Ureter (tissue), 1 donor: ENCODE measurements around the gene HDDC3. TPM values are rescaled to one million over a fixed set of nuclear protein-coding genes. Genes with fewer than 3 reads are reported as not detected.

Experiments
- DNase-seq: peaks from one replicate; pipeline ENCODE4 v3.0.0-alpha.2; 2020; ENCODE audit warnings: low spot score
- total RNA-seq: library from RNA; stranded (reverse); gene quantifications from one replicate; pipeline ENCODE4 v1.2.4, GENCODE V29; 2023
- donor health status: DM: yes; HTN: yes; CAD: no.

HDDC3 gene
- total RNA-seq, 1 donor from 2014 or later: 19.5 TPM

DNA sequence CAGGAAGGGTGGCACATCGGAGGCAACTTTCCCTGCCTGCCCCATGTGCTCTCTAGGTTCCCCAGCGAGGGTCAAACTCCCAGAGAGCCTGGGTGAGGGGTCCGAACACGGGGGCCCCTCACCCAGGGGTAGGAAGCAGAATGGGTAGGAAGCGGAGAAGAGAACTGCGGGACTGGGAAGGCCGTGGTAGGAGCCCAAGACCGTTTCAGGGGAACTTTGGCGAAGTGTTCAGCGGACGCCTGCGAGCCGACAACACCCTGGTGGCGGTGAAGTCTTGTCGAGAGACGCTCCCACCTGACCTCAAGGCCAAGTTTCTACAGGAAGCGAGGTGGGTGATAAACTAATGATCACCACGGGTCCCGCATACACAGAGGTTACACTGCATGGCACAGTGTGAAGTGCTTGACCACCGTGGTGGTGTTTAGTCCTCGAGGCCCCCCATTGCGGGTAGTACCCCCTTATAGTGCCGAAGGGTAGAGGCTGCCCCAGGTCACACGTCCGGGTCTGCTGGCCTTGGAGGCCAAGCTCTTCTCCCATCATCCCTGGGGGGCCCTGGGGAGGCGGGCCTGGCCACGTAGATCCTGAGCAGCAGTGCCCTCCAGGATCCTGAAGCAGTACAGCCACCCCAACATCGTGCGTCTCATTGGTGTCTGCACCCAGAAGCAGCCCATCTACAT, 39.7 kb downstream of the HDDC3 start:
- DNase-seq: no peak

DNA sequence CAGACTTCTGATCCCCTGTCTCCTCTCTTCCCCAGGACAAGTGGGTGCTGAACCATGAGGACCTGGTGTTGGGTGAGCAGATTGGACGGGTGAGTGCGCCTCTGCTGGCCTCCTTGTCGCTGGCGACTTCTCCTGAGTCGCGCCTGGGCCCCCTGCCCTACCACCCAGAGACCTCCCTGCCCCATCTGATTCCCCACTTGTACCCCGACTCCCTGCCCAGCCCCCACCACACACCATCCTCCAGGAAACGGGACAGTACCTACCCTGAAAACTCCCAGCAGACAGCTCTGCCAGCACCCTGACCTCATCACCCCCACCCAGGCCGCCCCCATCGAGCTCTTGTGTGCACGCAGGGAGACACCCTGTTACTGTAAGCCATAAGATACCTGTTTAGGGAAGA, 40.3 kb downstream of the HDDC3 start:
- no peak for DNase-seq

DNA sequence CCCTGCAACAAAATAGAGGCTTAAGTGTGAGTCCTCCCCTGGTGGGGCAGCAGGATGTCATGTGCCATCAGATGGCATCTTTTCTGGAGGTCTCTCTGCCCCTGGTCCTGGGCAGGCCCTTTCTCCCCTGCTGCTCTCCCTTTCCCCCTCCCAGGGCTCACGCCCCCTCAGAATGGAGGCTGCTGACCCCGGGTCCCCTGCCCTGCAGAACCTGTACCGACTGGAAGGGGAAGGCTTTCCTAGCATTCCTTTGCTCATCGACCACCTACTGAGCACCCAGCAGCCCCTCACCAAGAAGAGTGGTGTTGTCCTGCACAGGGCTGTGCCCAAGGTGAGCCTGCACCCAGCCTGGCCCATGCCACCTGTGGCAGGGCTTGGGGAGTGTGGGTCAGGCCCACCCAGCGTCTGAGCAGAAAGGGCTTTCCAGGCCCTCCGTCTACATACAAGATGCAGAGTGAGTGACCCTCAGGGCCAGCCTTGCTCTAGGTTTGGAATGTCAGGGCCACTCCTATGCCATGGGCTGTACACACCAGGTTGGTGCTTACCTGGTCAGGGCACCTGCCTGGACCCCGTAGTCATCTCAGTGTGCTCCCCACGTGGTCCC, 40.9 kb downstream of the HDDC3 start:
- DNase-seq: no peak

DNA sequence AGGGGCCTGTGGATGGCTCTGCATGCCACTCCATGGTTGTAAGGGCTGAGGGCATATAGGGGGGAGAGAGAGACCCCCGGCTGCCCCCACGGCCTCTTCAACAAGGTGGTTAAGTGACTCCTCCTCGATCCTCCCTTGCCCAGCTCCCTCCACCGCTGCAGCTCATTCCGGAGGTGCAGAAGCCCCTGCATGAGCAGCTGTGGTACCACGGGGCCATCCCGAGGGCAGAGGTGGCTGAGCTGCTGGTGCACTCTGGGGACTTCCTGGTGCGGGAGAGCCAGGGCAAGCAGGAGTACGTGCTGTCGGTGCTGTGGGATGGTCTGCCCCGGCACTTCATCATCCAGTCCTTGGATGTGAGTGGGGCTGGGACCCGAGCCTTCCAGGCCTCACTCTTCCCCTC, 41.5 kb downstream of the HDDC3 start:
- no peak for DNase-seq

DNA sequence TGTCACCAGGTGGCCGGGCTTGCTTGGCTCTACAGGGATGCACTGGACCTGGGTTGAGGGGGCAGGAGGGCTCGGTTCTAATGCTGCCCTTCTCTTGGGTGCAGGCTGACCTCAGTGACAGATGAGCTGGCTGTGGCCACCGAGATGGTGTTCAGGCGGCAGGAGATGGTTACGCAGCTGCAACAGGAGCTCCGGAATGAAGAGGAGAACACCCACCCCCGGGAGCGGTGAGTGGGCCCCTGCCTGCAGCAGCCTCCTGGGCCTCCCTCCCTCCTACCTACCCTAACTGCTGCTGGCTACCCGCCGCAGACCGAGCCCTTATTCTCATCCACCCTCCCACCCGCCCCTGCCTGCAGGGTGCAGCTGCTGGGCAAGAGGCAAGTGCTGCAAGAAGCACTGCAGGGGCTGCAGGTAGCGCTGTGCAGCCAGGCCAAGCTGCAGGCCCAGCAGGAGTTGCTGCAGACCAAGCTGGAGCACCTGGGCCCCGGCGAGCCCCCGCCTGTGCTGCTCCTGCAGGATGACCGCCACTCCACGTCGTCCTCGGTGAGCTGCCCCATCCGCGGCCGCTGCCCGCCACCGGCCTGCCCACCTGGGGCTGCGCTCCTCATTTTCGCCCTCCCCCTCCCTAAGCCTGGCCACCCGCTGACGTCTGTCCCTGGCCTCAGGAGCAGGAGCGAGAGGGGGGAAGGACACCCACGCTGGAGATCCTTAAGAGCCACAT, 42.5 kb downstream of the HDDC3 start:
- no peak for DNase-seq

GRCh38 chr15:90889313-90889730, 43.0 kb downstream of the HDDC3 start:
- no peak for DNase-seq

- DNase-seq: no peak
Observed at GRCh38 chr15:90887037-90887481, 45.3 kb downstream of the HDDC3 start.

DNA sequence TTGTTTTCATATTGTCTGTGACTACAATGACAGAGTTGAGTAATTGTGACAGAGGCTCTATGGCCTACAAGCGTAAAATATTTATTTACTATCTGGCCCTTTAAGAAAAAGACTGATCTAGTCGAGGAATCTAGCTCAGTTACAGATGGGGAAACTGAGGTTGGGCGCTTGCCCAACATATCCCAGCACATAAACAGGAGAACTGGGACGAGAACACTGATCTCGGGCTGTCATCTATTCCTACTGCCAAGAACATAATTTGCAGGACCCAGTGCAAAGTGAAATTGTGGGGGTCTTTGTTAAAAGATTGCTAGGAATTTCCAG, 46.1 kb downstream of the HDDC3 start:
- no peak for DNase-seq

- peak; percentile 81 for DNase-seq
Observed at GRCh38 chr15:90885432-90886290, 46.7 kb downstream of the HDDC3 start.

- DNase-seq: peak; percentile 46
Observed at GRCh38 chr15:90884719-90885431, 47.5 kb downstream of the HDDC3 start.

DNA sequence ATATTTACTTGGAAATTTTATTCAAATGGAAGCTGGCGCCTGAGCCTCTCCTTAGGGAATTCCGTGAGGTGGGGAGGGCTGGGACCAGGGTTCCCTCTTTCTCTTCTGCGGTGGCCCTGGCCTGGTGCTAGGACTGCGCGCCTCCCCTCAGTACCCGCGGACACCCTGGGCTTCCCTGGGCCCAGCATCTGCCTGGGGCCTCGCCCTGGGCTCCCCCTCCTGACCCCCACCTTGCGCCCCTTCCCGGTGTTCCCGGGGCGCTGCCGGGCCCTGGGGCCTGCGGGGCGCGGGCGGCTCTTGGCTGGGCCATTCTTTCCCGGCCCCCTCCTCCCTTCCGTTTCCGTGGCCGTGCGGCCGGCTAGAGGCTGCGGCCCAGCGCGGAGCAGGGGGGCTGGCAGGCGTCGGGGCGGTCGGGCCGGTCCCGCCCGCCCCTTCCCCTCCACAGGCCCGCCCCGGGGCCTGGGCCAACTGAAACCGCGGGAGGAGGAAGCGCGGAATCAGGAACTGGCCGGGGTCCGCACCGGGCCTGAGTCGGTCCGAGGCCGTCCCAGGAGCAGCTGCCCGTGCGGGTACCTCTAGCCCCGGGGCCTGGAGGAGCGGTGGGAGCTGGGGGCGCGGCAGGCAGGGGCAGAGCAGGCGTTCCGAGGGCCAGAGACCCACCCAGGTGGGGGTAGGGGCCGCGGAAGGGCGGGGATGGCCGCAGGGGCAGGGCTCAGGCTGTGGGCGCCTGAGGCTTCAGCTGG, 48.2 kb downstream of the HDDC3 start, which contains the start of gene FES:
Gene FES (plus strand): TSS at position 529 of the 743 bp plus-strand sequence. CDS start 542 bp downstream, outside the sequence.
- DNase-seq: peak; percentile 76

- peak; percentile 48 for DNase-seq
Observed at GRCh38 chr15:90883526-90883975, 48.8 kb downstream of the HDDC3 start.

- DNase-seq: no peak
Observed at GRCh38 chr15:90882781-90883525, 49.4 kb downstream of the HDDC3 start.

- peak; percentile 46 for DNase-seq
Observed at GRCh38 chr15:90881978-90882721, 50.2 kb downstream of the HDDC3 start.

- DNase-seq: no peak
Observed at GRCh38 chr15:90881181-90881977, 51.0 kb downstream of the HDDC3 start.

GRCh38 chr15:90880381-90881145, 51.8 kb downstream of the HDDC3 start:
- no peak for DNase-seq
